GM19455 (cell line): ENCODE measurements around the gene PAXIP1.

ENCODE experiments used
- ATAC-seq: cut with Tn5 transposase; IDR thresholded peaks from one replicate; pipeline ENCODE4 v1.9.1; 2021; ENCODE audit not compliant: unreplicated experiment

The PAXIP1 gene

DNA sequence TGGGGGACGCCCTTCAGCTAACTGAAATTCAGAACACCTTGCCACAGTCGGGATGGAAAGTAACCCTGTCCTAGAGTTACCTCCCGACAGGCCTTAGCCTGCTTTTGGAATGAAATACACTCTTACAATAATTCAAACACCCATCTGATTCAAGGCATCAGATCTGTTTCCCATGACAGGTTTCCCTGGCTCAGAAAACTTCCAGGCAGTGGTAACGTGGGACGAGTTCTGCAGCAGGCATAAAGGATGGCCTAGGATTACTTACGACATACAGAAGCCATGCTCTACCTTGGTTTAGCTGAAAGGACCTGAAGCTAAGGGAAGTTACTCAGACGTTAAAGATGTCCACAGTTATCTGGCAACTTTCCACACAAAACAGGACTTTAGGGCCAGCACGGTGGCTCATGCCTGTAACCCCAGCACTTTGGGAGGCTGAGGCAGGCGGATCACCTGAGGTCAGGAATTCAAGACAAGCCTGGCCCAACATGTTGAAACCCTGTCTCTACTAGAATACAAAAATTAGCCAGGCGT, 5.0 kb downstream of the PAXIP1 start:
- ATAC-seq = no peak

DNA sequence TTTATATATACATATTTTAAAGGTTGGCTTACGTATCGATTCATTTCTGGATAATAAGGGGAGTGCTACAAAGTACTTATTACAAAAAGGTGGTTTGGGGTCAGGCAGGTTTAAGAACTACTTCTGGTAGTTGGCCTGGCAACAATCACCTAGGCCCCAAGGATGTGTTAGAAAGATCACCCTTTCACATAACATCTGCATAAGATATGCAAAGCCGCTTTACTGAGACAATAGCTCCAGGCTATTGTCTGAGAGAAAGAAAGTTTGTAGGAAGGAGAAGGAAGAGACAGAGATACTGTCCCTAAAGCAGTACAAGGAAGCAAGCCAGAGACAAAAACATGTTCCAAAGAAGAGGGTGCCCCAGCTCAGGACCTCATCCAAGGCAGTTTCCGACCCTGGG, 6.2 kb downstream of the PAXIP1 start:
- no peak for ATAC-seq

DNA sequence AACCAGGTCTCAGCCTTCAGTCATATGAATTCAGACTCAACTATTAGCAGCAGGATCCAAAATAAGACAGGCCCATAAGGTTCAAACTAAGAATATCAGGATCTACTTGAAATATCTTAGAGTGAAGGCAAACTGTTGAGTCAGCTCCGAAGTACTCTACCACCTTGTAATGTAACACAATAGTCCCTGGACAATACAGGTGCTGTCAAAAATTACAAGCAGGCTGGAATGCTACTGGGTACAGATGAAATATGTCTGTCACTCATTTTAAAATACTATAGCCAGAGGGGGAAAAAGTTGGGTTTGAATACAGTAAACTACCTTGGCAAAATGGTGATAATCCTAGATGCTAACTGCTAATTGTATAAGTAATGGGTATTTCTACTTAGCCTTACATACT, 6.8 kb downstream of the PAXIP1 start:
- no peak for ATAC-seq

DNA sequence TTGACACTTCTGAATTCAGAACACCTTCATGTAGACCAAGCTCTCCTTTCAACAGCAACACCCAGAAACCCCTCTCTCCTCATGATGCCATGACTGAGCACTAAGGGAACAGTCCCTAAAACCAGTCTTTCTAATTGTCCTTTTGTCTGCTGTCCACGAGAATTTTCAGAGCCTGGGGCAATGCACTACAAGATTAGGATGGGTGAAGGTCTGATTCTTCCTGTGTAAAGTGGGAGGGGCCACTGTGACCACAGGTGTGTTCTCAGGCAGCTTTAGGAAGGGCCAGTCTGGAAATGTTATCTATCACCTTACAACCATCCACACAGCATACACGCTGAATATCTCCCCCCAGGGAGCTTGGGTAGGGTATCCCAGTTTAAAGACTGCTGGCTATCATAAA, 7.9 kb downstream of the PAXIP1 start:
- no peak for ATAC-seq

DNA sequence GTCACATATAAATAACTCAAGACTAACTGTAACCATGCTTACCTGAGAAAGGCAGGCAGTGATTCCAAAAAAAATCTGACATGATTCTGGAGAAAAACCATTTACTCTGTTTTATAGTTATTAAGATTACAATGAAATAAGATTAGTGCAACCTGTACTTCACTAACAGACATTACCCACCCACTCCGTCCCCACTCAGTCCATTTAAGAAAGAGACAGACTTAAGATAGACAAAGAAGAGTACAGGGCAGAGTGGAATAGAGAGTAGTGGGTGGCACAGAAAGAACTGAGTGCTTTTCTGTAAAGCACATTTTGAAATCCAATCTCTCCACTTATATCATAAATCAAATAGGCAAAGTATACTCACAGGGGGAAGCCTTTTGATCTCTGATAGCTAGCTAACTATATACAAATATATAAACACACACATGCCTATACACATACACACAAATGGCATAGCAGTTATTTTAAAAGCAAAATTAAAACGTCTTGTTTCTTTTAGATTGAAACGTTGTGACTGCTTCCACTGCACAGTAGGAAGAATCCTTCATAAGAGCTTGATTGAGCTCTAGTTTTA, 11.9 kb downstream of the PAXIP1 start:
- no peak for ATAC-seq

DNA sequence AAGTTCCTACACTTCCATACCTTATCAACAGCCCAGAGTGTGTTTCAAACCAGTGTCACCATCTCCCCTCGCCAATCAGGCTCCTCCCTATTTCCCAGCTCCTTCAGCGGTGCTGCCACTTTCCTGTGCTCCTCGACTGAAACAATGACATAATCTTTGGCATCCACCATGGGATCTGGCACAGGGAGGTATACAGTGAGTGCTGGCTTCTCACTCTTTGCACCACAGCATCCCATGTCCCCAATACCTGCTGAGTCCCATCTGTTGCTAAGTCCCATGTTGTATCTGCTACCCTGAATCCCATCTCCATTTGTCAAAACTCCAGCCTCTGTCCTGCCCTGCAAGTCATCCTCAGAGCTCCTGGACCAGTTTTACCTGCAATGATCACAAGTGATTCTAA, 15.4 kb downstream of the PAXIP1 start:
- no peak for ATAC-seq

DNA sequence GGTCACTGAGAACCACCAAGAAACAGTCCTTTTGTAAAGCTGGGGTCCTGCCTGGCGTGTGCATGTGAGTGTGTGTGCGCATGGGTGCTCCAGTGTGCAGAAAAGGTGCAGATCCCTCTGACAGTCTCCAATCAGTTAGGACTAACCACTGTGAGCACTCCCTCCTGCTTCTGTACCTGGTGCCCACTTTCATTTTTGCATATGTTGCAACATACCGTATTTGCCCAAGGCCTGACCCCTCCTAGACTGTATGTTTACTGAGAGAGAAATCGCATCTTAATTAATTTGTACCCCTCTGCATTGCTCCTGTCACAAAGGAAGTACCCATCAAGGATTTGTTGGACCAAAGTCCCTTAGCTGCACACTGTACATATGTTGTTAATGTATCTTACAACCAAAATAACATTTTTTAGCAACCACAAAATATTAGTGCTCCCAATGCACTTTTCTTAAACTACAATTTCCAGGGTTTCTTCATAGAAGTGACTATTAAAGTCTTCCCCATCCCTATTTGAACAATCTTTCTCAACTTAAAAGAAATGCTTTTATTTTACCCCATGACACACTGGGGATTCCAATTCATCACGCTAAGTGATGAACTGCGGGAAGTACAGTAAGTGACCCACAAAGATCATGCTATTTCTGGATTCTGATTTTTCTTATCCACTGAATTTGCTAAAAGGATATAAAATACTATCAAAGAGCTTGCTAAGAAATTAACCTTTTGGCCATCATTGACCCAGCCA, 16.6 kb downstream of the PAXIP1 start:
- ATAC-seq = no peak

DNA sequence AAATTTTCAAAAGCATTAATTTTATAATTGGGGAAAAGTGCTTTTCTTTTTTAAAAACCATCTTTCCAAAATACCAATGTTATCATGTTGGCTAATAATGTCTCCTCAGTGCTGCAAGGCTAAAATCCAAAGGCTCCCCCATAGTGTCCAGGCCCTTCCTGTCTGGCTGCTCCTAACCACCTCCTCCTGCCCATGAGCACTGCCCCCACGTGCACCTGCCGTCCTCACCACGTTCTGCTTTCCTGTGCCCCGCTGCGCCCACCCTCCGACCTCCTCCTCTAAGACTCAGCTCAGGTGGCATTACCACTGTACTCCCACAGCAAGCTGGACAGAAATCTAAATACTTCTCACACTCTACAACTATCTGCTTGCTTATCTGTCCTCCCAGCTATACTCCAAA, 17.7 kb downstream of the PAXIP1 start:
- ATAC-seq = no peak

DNA sequence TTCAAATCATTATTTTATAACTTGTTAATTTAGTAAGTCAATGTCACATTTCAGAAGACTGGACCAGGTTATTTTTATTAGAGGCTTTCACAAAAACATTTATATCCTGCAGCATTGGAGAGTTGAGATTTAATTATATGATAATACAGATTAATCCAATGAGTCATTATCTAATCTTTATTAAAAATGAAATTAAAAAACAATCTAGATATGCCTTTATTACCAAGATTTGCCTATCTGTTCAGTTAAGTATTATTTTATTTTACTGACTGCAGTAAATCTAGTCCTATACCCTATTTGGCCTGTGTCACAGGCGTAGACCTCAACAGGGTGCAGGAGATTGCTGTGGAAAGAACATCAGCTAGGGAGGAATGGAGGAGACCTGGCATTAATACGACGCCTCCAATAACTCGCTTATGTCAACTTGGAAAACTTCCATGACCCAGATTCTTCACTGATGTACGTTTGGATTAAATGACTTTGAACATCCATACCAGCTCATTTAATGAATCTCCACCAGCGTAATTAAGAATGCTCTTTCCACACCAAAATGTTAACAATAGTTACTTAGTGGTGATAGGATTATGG, 18.2 kb downstream of the PAXIP1 start:
- no peak for ATAC-seq

DNA sequence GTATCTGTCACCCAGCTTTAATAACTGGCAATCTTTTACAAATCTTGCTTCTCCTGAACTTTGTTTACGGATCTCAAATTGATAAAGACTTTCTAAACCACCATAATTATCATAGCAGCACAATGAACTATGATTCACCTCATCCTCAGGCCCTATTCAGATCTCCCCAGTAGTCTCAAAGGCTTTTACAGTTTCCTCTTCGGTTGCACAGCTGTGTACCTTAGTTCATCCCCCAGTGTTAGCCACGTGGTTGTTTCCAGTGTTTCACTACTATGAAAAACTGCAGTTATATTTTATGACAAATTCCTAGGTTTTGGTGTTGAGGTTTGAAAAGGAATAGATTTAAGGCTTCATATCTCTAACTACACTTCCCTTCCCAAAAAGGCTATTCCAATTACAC, 24.9 kb downstream of the PAXIP1 start:
- no peak for ATAC-seq

DNA sequence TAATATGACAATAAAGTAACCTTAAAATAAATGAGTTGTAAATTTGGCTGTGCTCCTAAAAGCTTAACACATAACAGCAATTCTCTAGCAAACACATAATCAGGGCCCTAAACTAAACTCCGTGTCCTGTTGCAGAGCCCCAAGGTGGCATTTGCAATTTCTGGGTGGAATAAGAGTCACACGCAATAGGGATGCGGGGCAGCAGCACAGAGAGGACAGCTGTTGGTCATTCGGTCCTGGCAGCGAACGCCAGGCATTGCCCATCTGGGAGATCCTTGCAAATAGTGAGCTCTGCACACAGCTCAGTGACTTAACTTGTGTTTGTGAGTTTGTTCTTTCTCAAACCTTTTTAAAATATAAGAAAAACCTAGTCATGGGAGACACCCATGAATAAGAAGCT, 25.7 kb downstream of the PAXIP1 start:
- ATAC-seq = no peak

DNA sequence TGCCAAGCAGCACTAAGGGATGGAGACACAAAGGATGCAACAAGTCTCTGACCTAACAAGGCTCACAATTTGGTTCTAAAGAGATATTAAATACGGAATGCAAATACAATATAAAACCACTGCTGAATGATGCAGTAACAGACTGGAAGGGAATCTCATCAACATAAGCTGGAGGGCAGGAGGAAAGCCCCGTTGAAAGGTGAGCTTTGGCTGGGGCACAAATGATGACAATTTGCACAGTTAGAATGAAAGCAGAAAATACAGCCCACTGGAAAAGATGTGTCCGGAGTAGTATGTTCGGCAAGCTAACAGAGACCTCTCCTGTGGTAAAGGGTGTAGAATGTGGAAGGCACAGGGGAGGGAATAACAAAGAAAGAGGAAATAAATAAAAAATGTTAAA, 26.1 kb downstream of the PAXIP1 start:
- ATAC-seq = no peak

DNA sequence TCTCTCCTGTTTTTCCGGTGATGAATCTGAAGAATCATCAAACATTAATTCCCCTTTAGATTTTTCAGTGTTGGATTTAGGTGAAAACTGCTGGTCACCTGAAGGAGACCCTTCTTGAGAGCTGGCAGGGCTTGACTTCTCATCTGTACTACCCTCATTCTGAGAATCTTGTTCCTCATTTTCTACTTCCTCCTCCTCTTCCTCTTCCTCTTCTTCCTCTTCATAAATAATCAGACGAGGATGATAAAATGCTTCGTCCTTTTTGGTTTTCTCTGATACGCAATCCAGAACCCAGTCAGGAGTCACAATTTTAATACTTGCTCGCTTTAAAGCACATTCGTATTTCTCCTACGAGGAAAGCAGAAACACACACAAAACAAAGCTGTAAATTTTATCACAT, 26.9 kb downstream of the PAXIP1 start:
- no peak for ATAC-seq

DNA sequence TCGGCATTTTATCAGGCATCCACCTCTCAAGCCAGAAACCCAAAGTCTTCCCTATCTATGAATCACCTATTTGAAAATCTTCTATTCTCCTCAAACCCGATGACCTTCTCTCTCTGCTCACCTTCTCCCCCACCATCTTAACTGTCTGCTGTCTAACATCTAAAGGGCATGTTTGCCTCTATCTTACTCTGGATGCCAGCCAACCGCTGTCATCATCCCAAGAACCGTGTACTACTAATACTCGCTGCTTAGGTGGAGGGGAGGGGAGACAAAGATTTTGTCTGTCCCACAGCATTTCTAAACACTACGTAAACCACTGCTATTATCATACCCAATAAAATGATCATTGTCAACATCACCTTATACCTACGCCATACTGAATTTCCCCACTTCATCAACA, 29.5 kb downstream of the PAXIP1 start:
- ATAC-seq = no peak

DNA sequence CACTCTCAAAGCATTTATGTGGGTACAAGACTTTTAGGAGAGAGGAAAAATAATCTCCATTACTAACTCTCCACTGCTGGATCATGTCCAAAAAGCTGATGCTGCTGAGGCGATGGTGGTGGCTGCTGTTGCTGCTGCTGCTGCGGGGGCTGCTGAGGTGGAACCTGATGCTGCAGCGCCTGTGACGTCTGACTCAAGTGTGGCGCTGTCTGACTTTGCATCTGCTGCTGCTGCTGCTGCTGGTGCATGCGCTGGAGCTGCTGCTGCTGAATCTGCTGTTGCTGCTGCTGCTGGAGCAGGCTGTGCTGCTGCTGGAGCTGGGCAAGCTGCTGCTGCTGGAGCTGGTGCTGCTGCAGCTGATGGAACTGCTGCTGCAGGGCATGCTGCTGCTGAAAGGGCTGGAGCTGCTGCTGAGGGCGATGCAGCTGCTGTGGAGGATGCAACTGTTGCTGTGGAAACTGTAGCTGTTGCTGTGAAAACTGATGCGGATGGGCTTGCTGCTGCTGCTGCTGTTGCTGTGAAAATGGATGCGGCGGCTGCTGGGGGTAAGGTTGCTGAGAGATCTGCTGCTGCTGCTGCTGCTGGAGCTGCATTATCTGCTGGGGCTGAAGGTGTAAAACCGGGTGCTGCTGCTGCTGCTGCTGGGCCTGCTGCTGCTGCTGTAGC, 34.5 kb downstream of the PAXIP1 start:
- no peak for ATAC-seq

DNA sequence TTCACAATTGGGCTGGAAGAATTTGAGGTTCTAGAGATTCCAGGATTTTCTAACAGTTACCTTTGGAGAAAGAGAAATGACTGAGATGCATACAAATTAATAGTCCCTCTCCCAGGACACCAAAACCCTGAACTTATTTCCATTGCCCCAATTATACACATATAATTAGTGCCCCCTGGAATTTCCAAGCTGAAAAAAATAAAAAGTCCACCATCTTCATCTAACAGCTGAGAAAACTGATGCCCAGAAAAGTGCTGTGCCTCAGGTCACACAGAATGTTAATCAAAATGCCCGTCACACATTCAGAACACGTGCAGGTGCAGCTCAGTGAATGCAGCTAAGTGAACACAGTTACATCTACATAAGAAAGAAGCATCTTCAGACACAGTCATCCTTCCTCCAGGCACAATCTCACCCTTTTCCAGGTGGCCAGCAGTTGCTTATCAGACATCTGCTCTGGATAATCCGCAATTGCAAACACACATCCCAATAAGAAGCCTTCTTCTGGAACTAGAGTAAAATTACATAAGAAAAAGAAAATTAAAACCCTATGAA, 35.4 kb downstream of the PAXIP1 start:
- no peak for ATAC-seq

DNA sequence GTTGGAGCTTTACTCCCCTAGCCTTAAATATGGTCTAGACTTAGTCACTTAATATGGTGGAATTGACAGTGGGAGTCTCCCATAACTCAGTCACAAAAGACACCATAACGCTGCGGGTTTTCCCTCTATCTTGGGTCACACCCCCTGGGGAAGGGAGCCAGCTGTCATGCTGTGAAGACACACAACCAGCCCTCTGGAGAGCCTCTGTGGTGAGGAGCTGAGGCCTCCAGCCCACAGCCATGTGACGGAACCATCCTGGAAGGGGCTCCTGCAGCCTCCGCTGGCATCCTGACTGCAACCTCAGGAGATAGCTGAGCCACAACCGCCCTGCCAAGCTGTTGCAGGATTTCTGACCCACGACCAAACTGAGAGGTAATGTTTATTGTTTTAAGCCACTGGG, 37.9 kb downstream of the PAXIP1 start:
- ATAC-seq = no peak

DNA sequence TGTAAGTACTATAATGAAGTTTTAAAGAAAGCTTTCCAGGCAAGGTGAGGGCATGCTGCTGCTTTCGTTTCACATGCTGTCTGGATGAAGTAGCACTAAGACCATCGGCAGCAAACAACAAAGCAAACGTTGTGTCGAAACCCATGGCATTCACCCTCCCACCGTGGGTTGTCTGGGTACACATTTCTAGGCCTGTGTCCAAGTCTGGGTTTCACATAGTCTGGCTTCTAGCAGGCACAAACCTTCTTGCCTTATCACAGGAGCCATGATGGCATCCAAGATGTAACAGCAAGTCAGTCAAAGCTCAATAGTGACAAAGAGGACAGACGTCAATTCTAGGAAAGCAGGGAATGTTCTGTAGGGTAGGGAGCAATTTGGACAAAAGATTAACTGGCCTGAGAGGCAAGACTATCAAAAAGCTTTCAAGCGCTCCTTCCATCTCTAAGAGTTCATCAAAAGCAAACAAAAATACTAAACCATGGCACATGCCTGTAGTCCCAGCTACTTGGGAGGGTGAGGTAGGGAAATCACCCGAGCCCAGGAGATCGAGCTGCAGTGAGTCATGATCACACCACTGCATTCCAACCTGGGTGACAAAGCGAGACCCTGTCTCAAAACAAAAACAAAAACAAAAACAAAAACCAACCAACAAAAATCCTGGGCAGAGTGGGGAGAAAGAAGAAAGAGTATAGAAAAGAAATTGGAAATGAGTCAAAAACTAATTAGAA, 42.7 kb downstream of the PAXIP1 start:
- no peak for ATAC-seq

DNA sequence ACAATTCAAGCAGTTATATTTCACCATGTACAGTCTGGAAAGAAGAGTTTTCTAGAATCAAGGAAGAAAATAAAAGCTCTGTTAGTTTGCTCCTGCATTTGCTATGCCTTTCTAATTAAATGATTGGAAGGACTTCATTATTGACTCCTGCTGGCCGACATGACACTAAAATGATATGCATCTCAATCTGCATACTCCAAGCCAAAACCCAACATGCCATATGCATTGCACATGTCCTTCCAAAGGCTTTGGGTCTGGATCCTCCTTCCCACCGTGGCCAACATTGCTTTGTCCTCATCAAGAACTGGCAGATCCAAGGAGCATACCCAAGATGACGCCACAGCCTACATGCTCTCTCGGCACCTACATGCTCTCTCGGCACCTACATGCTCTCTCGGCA, 46.5 kb downstream of the PAXIP1 start:
- no peak for ATAC-seq

DNA sequence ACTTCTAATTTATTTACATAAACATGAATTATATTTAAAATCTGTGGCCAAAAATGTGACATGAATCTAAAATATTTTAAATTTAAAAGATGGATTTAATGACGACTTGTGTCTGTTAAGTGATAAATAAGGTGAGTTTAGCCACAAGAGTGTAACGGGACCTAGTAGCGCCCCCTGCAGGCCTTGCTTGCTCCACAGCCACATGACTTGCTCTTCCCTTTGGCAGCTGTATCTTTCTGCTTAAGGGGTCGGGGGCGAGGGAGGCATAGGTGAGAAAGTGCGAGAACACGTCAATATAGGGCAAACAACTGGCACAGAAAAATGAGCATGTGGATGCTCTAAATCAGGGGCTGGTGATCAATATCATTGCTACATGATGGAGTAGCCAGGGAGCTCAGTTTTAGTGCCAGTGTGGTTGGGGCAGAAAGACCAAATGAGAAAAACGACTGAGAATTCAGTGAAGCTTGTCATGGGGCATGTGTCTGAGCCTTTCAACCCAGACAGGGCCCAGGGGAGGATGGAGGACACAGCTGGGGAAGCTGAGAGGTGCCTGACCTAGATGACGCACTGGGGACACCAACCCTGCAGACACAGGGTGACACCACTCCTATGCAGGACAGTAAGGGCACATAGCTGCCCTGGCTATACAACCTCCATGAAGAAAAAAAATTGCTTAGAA, 49.8 kb downstream of the PAXIP1 start:
- ATAC-seq = no peak
